ENCODE measurements around the gene TAS2R60. TPM values are rescaled to one million over a fixed set of nuclear protein-coding genes. Genes with fewer than 3 reads are reported as not detected.

Gene TAS2R60
- total and polyA plus RNA-seq, 2 of the 4 experiments (the other 2 are of a cell fraction) = not detected

GRCh38 chr7:143449793-143450192 is 6.5 kb downstream of the TAS2R60 start:
- H3K23ac ChIP-seq (ENCODE audit: low read depth, low read length) = no peak overlapping the region
- H2BK120ac ChIP-seq (ENCODE audit: low read depth, low read length) = no peak overlapping the region
- TF ChIP-seq MXI1 (IDR thresholded peaks at IDR 0.05; ENCODE audit: borderline replicate concordance, low read depth, low read length) = no peak
- no peak for TF ChIP-seq POLR2A (IDR thresholded peaks at IDR 0.05; ENCODE audit: low read depth, low read length)
- TF ChIP-seq RCOR1 (IDR thresholded peaks at IDR 0.05; ENCODE audit: insufficient replicate concordance, low read length) = no peak
- TF ChIP-seq RAD21 (IDR thresholded peaks at IDR 0.05; ENCODE audit: low read length) = no peak
- TF ChIP-seq SMC3 (IDR thresholded peaks at IDR 0.05; ENCODE audit: low read depth, low read length) = no peak
- no peak overlapping the region for H2BK5ac ChIP-seq (ENCODE audit: low read depth, low read length, poor library complexity, severe bottlenecking)
- peaks cover 1% of the 10 kb centered on the region; the same call in 1 of the 2 replicates for H3K4me1 ChIP-seq (ENCODE audit: control insufficient read depth, insufficient read depth, low read length)
- H3K36me3 ChIP-seq (ENCODE audit: control insufficient read depth, insufficient read depth, low read length) = no peaks in the 10 kb centered on the region
- H2AK5ac ChIP-seq (ENCODE audit: low read depth, low read length) = no peak overlapping the region
- no peak overlapping the region for H3K18ac ChIP-seq (ENCODE audit: low read depth, low read length)
- no CpG with 5 or more reads among the region's 3 CpGs for WGBS, 2 experiments (ENCODE audit: extremely low coverage in 2 of 2, insufficient read length in 1 of 2)
- H2BK20ac ChIP-seq (ENCODE audit: low read depth, low read length) = no peak overlapping the region
- no peak overlapping the region for H2AFZ ChIP-seq (replicated peaks; ENCODE audit: low read length, poor library complexity)
- H2BK15ac ChIP-seq (ENCODE audit: low read depth, low read length) = no peak overlapping the region
- H4K91ac ChIP-seq (ENCODE audit: insufficient read depth, low read depth, low read length) = no peak overlapping the region
- 0 out of 2 replicates have a peak, but pooled peaks cover 2% of the 10 kb centered on the region for H3K9me1 ChIP-seq (ENCODE audit: insufficient read depth, low read length)
- H3K27me3 ChIP-seq (ENCODE audit: control insufficient read depth, insufficient read depth, low read length) = peaks cover 4% of the 10 kb centered on the region; the same call in 1 of the 2 replicates
- no peak overlapping the region for H3K9ac ChIP-seq (ENCODE audit: low read depth, low read length)
- no peaks in the 10 kb centered on the region for H3K9me3 ChIP-seq (ENCODE audit: control insufficient read depth, insufficient read depth, low read length)
- H2AK9ac ChIP-seq (replicated peaks; ENCODE audit: low read depth, low read length, poor library complexity) = no peak overlapping the region
- DNase-seq (no peak), ATAC-seq (ENCODE audit: low read depth) (no peak)
- no peak overlapping the region for H3K56ac ChIP-seq (ENCODE audit: extremely low read depth, insufficient read depth, low read length)
- in situ Hi-C loops (cut with MboI; ENCODE audit: low sequenced_read_pairs) (loop anchor here (25.0 kb wide), 1 partner anchor 437 kb away; no protein-coding TSS in a partner anchor), dilution Hi-C loops (cut with HindIII; ENCODE audit: low sequenced_read_pairs, unreplicated experiment) (no loop called here), intact Hi-C loops (cut with micrococcal nuclease) (no loop called here)
- H3K27ac ChIP-seq (ENCODE audit: insufficient read depth, low read length) = no peak overlapping the region
- ChIA-PET CTCF (interaction anchor here (1.0 kb wide), 1 partner anchor 15 kb away, joined by 3 read pairs; no protein-coding TSS in a partner anchor), POLR2A (ENCODE audit: unreplicated experiment) (no interaction called here)
- no peak overlapping the region for H3K14ac ChIP-seq (replicated peaks; ENCODE audit: low read depth, low read length)
- no peaks in the 10 kb centered on the region for H4K20me1 ChIP-seq (ENCODE audit: insufficient read depth, low read length)
- no TSS peak for BruUV-seq (replicated peaks)
- H4K8ac ChIP-seq (ENCODE audit: low read depth in 2 of 2, low read length in 2 of 2) = no peak overlapping the region
- H3K79me1 ChIP-seq (ENCODE audit: low read depth in 1 of 2, low read length in 2 of 2) = no peaks in the 10 kb centered on the region
- H3K4ac ChIP-seq (ENCODE audit: low read depth, low read length) = no peak overlapping the region
- H3K4me3 ChIP-seq (ENCODE audit: insufficient read depth, low read depth, low read length) = no peak overlapping the region
- no peak overlapping the region for H3K4me2 ChIP-seq (ENCODE audit: low read depth, low read length)
- H4K5ac ChIP-seq (ENCODE audit: low read depth, low read length) = no peak overlapping the region

Measured in IMR-90 (cell line).